ENCODE data around the gene PIM3. TPM values are rescaled to one million over a fixed set of nuclear protein-coding genes. Genes with fewer than 3 reads are reported as not detected.

PIM3 gene
- total and polyA plus RNA-seq, 4 donors: 14.5 to 44.0 (median 28.1) TPM

GRCh38 chr22:49971232-49972162 is 10.9 kb downstream of the PIM3 start:
- TF ChIP-seq EGR1 (IDR thresholded peaks at IDR 0.05; ENCODE audit: low read depth in 2 of 2) (peak; percentile 55 to 73), REST (IDR thresholded peaks at IDR 0.05) (peak; percentile 50), FOXA1 (IDR thresholded peaks at IDR 0.05) (no peak), ZBTB33 (IDR thresholded peaks at IDR 0.05) (no peak), GABPA (IDR thresholded peaks at IDR 0.05 in 1 of 2, conservative IDR thresholded peaks at IDR 0.05 in 1 of 2) (no peak), FOXA2 (IDR thresholded peaks at IDR 0.05) (no peak), RAD21 (IDR thresholded peaks at IDR 0.05) (peak in 1 of 2 donors; percentile 23), SP1 (IDR thresholded peaks at IDR 0.05) (peak; percentile 64), TAF1 (conservative IDR thresholded peaks at IDR 0.05) (no peak), NR2F2 (IDR thresholded peaks at IDR 0.05) (no peak)
- Histone ChIP-seq H3K27me3 (ENCODE audit: control insufficient read depth in 4 of 4, insufficient read depth in 4 of 4, low read length in 3 of 4) (no peaks in the 10 kb centered on the region), H3K27ac (ENCODE audit: low read depth in 1 of 2, low read length in 2 of 2) (peak overlapping the region; percentile 95 to 99), H3K36me3 (ENCODE audit: control insufficient read depth in 4 of 4, insufficient read depth in 3 of 4, low read depth in 1 of 4, low read length in 3 of 4) (no peaks in the 10 kb centered on the region), H3K9ac (ENCODE audit: low read depth in 1 of 2, low read length in 2 of 2) (no peak overlapping the region), H3K9me3 (ENCODE audit: control insufficient read depth in 4 of 4, low read length in 3 of 4) (no peaks in the 10 kb centered on the region), H3K4me3 (ENCODE audit: low read depth in 1 of 3, low read length in 3 of 3) (peak overlapping the region; percentile 3 to 77 (median 45)), H3K4me1 (ENCODE audit: control insufficient read depth in 4 of 4, insufficient read depth in 4 of 4, low read length in 3 of 4) (peaks cover 19 to 50% (median 35%) of the 10 kb centered on the region in 4 donors)
- DNase-seq (ENCODE audit: low spot score): no peak
- 6% methylated on average over 81 of the region's 81 CpGs for WGBS

GRCh38 chr22:49972163-49973017 is 11.8 kb downstream of the PIM3 start:
- no peaks in the 10 kb centered on the region for H3K27me3 ChIP-seq (ENCODE audit: control insufficient read depth in 4 of 4, insufficient read depth in 4 of 4, low read length in 3 of 4)
- no peak overlapping the region for H3K27ac ChIP-seq (ENCODE audit: low read depth in 1 of 2, low read length in 2 of 2)
- TF ChIP-seq HNF4G (IDR thresholded peaks at IDR 0.05) (no peak), TAF1 (conservative IDR thresholded peaks at IDR 0.05) (no peak), SP1 (IDR thresholded peaks at IDR 0.05) (no peak), ZBTB33 (IDR thresholded peaks at IDR 0.05) (no peak), NR2F2 (IDR thresholded peaks at IDR 0.05) (no peak), ATF3 (IDR thresholded peaks at IDR 0.05) (no peak), JUND (IDR thresholded peaks at IDR 0.05) (no peak)
- peak overlapping the region in 1 of 3 donors; percentile 77 for H3K4me3 ChIP-seq (ENCODE audit: low read depth in 1 of 3, low read length in 3 of 3)
- 56% methylated on average over 45 of the region's 45 CpGs for WGBS
- peaks cover 13 to 41% (median 28%) of the 10 kb centered on the region in 4 donors for H3K4me1 ChIP-seq (ENCODE audit: control insufficient read depth in 4 of 4, insufficient read depth in 4 of 4, low read length in 3 of 4)
- no peak overlapping the region for H3K9ac ChIP-seq (ENCODE audit: low read depth in 1 of 2, low read length in 2 of 2)
- H3K9me3 ChIP-seq (ENCODE audit: control insufficient read depth in 4 of 4, low read length in 3 of 4): no peaks in the 10 kb centered on the region
- no peaks in the 10 kb centered on the region for H3K36me3 ChIP-seq (ENCODE audit: control insufficient read depth in 4 of 4, insufficient read depth in 3 of 4, low read depth in 1 of 4, low read length in 3 of 4)
- no peak for DNase-seq (ENCODE audit: low spot score)
